Measurements from ENCODE around the gene OXTR.
"Not testable (repeated sequence)": the region's sequence is repeated elsewhere in the genome, so short reads cannot be mapped to it uniquely, and the experiment has no call there.

Gene OXTR

GRCh38 chr3:8739757-8740504 is 29.5 kb downstream of the OXTR start:
- no peak for DNase-seq

DNA sequence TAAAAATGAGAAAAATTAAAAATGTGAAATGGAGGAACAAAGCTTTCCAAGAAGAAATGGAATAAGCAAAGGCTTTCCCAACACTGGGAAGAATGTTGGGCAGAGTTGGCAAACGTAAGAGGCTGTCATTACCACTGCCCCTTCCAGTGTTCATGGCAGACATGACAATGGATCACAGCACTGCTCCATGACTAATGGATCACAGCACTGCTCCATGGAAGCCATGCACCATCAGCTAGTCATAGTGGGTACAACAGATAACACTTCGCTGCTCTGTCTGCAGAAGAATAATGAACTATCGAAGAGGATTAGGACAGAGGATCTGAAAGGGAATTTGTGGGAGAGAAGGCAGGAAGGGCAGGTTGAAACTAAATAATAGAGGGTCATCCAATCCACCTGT is 30.8 kb downstream of the OXTR start:
- DNase-seq = no peak

DNA sequence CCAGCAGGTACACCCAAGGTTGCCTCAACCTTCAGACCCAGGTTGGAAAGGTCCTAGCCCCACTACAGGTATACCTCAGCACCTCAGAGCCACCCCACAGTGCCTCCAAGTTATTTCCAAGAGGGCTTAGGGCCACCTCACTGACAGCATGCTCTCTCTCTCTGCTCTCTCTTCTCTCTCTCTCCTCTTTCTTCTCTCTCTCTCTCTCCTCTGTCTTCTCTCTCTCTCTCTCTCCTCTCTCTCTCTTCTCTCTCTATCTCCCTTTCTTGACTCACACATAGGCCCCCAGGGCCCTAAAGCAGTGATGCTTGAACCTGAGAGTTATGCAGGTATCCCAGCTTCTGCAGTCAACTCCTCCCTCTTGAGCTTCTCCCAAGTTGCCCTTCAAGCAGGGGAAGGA is 31.6 kb downstream of the OXTR start:
- no peak for DNase-seq

DNA sequence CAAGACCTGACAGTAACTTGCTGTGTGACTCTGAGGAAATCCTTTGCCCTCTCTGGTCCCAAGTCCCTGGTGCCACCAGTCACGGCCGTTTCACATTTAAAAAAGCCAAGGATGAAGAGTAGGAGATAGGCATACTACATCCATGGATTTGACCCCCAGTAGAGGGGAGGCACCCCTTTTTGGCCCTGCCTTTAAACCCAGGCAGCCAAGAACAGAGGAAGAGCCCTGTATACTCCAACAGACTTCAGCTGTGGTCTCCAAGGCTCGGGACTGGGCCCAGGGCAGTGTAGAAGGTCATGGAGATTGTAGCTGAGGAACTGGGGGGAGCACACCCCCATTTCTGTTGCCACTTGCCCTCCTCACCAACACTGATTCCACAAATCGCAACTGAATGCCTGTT is 32.1 kb downstream of the OXTR start:
- DNase-seq = no peak

GRCh38 chr3:8736436-8736835 is 33.0 kb downstream of the OXTR start:
- DNase-seq = no peak

DNA sequence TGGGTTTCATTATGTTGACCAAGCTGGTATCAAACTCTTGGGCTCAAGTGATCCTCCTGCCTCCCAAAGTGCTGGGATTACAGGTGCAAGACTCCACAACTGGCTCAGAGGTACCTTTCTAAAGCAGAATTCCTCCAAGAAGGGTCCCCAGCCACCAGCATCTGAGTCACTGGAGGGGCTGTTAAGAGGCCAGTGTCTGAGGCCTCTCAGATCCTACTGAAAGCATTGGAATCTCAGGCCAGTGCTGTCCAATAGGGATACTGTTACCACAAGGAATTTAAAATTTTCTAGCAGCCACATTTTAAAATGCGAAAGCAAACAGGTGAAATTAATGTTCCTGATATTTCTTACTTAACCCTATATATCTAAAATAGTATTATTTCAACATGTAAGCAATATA is 34.5 kb downstream of the OXTR start:
- DNase-seq = no peak

DNA sequence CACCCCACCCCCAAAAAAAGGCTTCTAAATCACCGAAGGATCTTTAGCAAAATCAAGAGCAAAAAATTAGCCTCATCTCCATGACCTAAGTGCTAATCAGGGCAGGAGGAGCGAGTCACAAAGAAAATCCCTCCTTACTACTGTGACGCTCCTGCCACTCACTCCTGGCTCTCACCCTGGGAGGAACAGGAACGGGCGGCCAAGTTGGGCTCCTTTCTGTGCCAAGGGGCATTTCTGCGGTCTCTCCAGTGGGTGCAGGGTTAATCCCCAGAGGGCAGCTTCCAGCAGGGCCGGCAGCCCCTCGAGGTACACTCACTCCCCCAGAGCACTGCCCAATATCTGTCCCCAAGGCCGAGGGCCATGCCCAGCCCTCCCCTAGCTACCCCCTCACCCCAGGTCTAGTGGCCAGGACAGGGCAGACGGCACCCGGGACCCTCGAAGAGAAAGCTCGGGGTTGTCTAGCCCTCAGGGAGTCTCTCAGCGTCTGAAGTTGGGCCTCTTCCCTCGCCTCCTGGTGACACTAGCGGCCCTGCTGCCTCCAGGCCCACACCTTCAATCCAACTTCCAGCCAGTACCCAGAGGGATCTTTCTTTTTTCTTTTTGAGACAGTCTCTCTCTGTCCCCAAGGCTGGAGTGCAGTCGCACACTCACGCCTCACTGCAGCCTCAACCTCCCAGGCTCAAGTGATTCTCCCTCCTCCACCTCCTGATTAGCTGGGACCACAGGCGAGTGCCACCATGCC is 35.1 kb downstream of the OXTR start:
- no peak for DNase-seq

DNA sequence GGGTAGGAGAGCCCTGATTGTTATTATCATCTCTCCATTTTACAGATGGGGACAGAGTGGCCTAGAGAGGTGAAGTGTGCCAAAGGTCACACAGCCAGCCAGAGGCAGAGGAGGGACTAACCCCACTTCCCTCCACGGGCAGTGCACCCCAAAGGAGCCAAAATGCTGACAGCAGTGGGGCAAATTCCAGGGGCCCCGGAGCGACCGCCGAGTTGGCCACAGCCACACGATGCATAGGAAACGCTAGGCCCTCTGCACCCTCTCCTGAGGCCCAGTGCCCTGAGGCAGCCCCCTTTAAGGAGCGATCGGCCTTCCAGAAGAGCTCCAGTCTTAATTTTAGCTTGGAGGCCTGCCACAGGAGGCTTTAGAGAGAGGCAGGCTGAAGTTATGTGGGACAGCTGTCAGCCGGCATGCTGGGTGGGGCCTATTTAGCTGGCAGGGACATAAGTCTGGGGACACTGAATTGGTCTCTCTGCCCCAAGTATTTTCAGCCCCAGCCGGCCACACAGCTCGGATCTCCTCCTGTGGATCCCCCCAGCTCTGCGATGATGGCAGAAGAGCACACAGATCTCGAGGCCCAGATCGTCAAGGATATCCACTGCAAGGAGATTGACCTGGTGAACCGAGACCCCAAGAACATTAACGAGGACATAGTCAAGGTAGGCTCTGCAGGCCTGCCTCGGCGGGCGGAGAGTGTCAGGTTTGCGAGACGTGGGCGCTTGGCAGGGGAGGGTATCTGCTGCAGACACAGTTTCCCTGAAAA is 35.9 kb downstream of the OXTR start, which contains the start of gene CAV3:
CAV3 (plus strand) TSS at position 471 of the 763 bp plus-strand sequence; CDS start at position 546, 75 bp downstream.
- DNase-seq = no peak

GRCh38 chr3:8732413-8732812 is 37.0 kb downstream of the OXTR start:
- DNase-seq = no peak

DNA sequence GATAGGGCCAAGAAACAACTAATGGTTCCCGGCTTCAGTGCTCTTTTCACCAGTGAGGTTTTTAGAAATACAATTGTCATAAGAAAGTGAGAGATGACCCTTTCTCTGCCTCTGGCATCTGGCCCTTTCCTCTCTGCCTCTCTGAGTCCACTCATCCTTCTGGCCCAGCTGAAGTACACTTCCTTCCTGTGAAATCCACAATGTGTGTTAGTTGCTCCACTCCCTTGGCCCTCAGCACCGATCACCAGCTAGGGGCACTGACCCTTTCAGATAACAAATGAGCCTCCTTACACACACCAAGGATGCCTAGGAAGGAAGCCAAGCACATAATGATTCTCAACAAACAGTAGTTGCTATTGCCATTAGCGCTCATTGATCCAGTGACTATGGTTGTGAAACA is 38.8 kb downstream of the OXTR start:
- no peak for DNase-seq

GRCh38 chr3:8729479-8729878 is 39.9 kb downstream of the OXTR start:
- DNase-seq = no peak

- no peak for DNase-seq
Observed at GRCh38 chr3:8727605-8728512, 41.6 kb downstream of the OXTR start.

- no peak for DNase-seq
Observed at GRCh38 chr3:8724108-8724752, 45.2 kb downstream of the OXTR start.

DNA sequence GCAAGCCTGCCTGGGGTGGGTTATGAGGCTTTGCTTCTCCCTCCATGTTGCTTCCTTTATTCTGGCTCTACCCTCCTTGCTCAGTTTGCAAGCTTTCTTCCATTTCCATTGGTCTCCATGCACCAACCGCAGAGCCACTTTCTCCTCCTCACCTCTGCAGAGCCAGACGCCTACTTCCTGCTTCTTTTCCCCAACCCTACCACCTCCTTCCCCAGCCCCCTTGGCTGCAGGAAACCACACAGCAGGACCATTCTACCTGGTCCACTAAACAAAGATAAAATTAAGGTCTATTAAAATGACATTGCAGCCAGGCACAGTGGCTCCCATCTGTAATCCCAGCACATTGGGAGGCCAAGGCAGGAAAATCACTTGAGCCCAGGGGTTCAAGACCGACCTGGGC is 45.8 kb downstream of the OXTR start:
- no peak for DNase-seq

DNA sequence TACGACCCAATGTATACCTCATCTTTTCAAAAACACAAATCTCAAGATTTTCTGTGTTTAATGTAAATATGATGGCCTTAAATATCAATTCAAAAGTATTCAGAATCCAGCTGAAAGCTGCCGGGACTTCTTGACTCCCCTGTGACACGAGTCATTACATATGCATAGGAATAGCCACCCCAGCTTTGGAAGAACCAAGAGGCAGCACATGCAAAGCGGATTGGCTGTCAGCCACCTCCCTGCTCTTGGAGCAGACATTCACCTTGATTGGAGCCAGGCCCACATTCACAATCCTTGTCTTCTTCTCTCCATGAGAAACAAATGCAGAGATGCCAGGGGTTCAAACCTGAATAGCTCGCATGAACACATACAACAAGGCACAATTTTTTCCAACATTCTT is 46.6 kb downstream of the OXTR start:
- DNase-seq = no peak

DNA sequence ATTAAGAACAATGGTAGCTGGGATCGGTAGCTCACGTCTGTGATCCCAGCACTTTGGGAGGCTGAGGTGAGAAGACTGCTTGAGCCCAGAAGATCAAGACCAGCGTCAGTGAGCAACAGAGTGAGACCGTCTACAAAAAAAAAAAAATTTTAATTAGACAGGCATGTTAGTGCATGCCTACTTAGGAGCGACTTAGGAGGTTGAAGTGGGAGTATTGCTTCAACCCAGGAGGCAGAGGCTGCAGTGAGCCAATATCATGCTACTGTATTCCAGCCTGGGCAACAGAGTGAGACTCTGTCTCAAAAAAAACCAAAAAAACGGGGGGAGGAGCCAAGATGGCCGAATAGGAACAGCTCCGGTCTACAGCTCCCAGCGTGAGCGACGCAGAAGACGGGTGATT is 53.7 kb downstream of the OXTR start:
- DNase-seq = not testable (repeated sequence)

DNA sequence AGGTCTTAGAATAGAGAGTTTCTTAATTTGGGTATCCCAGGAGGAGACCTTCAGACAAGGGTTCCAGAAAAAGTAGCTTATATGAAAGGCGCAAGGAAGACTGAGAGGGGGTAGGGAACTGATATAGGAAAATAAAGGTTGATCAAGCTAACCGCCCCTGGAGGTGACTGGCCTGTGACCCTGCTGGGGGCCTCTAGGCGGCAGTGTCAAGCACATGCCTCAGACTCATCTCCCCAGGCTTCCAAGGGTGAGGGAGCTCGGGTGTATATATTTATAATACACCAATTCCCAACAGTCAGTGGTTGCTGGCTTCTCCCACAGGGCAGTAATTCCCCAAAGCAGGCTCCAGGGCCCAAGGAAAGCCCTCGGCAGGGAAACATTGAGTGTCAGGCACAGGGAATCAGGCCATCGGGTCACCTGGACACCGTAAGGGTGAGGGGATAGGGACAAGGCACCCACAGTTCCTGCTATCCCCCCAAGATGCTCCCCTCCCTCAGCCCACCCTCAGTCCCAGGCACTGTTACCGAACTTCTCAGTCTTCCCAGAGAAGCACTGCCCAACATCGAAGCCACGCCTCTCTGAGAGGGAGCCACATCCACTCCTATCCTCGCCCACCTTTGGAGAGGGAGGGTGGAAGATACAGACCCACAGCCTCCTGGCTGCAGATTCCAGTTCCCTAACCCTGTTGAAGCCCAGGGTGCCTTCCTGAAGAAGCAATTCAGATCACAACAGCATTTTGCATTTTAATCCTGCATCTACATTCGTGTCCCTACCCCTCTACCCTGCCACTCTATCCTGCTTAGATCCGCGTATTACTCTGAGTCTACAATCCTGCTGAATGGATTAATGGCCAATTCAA is 55.3 kb downstream of the OXTR start:
- no peak for DNase-seq

- no peak for DNase-seq
Observed at GRCh38 chr3:8712908-8713255, 56.5 kb downstream of the OXTR start.

GRCh38 chr3:8712045-8712907 is 57.1 kb downstream of the OXTR start:
- no peak for DNase-seq

Data from NCI-H748 treated with DMSO at 0.1 percent for 48 hours (cell line).